Parathyroid adenoma (tissue), 2 donors: ENCODE results near the gene NHLRC1.

Experiments used
- H2AFZ ChIP-seq: fragments of 300-600 bp; sonication (generic); one replicate; pipeline ENCODE4 v1.7.0; 2017; ENCODE audit warnings: antibody characterized with exemption, mild to moderate bottlenecking
- H3K27ac ChIP-seq: fragments of 300-600 bp; sonication (generic); one replicate; pipeline ENCODE4 v1.7.0; 2017
- H3K27me3 ChIP-seq: fragments of 300-600 bp; sonication (generic); one replicate; pipeline ENCODE4 v1.7.0; 2017; ENCODE audit warnings: low read length; ENCODE audit not compliant: control insufficient read depth, insufficient read depth
- H3K36me3 ChIP-seq: fragments of 300-600 bp; sonication (generic); one replicate; pipeline ENCODE4 v1.7.0; 2017; ENCODE audit warnings: low read length; ENCODE audit not compliant: control insufficient read depth, insufficient read depth
- H3K4me1 ChIP-seq: fragments of 300-600 bp; sonication (generic); one replicate; pipeline ENCODE4 v1.7.0; 2017; ENCODE audit warnings: control low read depth
- H3K4me2 ChIP-seq: fragments of 300-600 bp; sonication (generic); one replicate; pipeline ENCODE4 v1.7.0; 2017; ENCODE audit warnings: low read length
- H3K4me3 ChIP-seq: fragments of 300-600 bp; sonication (generic); one replicate; pipeline ENCODE4 v1.7.0; 2017; ENCODE audit warnings: low read depth, low read length
- H3K79me2 ChIP-seq: fragments of 300-600 bp; sonication (generic); one replicate; pipeline ENCODE4 v1.7.0; 2017; ENCODE audit warnings: control low read depth
- H3K9ac ChIP-seq: fragments of 300-600 bp; sonication (generic); one replicate; pipeline ENCODE4 v1.7.0; 2017; ENCODE audit warnings: mild to moderate bottlenecking
- H3K9me3 ChIP-seq: fragments of 300-600 bp; sonication (generic); one replicate; pipeline ENCODE4 v1.7.0; 2017; ENCODE audit warnings: low read length; ENCODE audit not compliant: control insufficient read depth
- CTCF ChIP-seq: fragments of 300-600 bp; sonication (generic); IDR thresholded peaks from one replicate; pipeline ENCODE4 v1.7.0; 2017; ENCODE audit warnings: antibody characterized with exemption, mild to moderate bottlenecking
- donor health status: primary hyperparathyroidism.

The NHLRC1 gene

GRCh38 chr6:18107061-18107460 is 15.4 kb downstream of the NHLRC1 start:
- Histone ChIP-seq H3K27me3 (no peaks in the 10 kb centered on the region), H3K4me3 (no peak overlapping the region), H3K4me1 (no peaks in the 10 kb centered on the region), H3K27ac (no peak overlapping the region), H3K9ac (no peak overlapping the region), H3K9me3 (no peaks in the 10 kb centered on the region), H3K79me2 (no peaks in the 10 kb centered on the region), H3K36me3 (no peaks in the 10 kb centered on the region), H3K4me2 (no peak overlapping the region), H2AFZ (no peak overlapping the region)
- TF ChIP-seq CTCF: no peak

DNA sequence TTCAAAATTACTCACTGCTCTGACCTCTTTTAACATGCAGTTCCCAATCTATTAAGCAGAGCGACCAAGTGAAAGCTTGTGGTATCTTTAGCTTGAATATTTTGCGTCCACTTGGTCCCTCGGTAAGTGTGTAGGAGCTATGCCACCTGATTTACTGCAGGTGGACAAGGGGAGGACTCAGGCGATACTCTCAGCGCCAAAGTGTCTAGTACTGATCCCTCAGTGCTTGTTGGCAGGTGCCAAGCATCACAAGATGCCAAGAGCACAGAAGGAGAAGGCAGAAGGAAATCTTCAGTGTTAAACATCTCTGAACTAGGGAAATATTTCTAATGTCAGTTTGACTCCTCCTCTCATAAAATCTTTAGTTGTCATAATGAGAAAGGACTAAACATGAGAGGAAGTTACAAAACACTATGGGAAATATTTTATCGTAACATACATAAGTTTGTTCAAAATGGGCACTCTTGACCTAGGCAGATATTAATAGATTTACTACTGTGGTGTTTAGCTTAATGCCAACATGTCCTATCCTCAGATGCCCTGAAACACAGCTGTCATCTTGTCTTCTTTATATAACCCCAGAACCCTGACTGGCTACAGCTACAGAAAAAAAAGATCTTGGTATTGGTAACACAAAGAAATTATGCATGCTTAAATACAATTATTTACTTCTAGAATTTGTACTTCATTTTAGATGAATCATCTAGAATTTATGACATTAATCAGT is 19.5 kb downstream of the NHLRC1 start:
- no peak for TF ChIP-seq CTCF
- Histone ChIP-seq H3K9me3 (no peaks in the 10 kb centered on the region), H3K9ac (no peak overlapping the region), H3K4me2 (no peak overlapping the region), H3K27ac (no peak overlapping the region), H2AFZ (no peak overlapping the region), H3K4me1 (no peaks in the 10 kb centered on the region), H3K4me3 (no peak overlapping the region), H3K27me3 (no peaks in the 10 kb centered on the region), H3K36me3 (no peaks in the 10 kb centered on the region), H3K79me2 (no peaks in the 10 kb centered on the region)

- no peak for TF ChIP-seq CTCF
- no peaks in the 10 kb centered on the region for H3K79me2 ChIP-seq
- no peak overlapping the region for H2AFZ ChIP-seq
- no peaks in the 10 kb centered on the region for H3K9me3 ChIP-seq
- H3K4me1 ChIP-seq: no peaks in the 10 kb centered on the region
- no peaks in the 10 kb centered on the region for H3K27me3 ChIP-seq
- no peak overlapping the region for H3K9ac ChIP-seq
- no peak overlapping the region for H3K27ac ChIP-seq
- H3K36me3 ChIP-seq: no peaks in the 10 kb centered on the region
- H3K4me3 ChIP-seq: no peak overlapping the region
- H3K4me2 ChIP-seq: no peak overlapping the region
These were observed 20.6 kb downstream of the NHLRC1 start for GRCh38 chr6:18101873-18102272.

DNA sequence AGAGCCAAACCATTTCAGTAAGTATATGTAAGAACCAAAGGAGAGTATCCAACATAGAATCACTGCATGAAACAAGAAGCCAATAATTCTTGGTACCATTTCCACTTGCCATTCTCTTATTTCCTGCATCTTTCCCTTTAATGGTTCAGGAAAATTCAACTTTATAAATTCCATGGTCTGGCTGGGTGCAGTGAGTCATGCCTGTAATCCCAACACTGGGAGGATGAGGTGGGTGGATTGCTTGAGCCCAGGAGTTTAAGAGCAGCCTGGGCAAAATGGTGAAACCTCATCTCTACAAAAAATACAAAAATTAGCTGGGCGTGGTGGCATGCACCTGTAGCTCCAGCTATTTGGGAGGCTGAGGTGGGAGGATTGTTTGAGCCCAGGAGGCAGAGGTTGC is 21.2 kb downstream of the NHLRC1 start:
- H3K79me2 ChIP-seq: no peaks in the 10 kb centered on the region
- no peaks in the 10 kb centered on the region for H3K4me1 ChIP-seq
- H2AFZ ChIP-seq: no peak overlapping the region
- H3K36me3 ChIP-seq: no peaks in the 10 kb centered on the region
- no peak for TF ChIP-seq CTCF
- H3K4me2 ChIP-seq: no peak overlapping the region
- no peaks in the 10 kb centered on the region for H3K27me3 ChIP-seq
- H3K9me3 ChIP-seq: no peaks in the 10 kb centered on the region
- H3K4me3 ChIP-seq: no peak overlapping the region
- H3K27ac ChIP-seq: no peak overlapping the region
- no peak overlapping the region for H3K9ac ChIP-seq

- Histone ChIP-seq H3K9me3 (no peaks in the 10 kb centered on the region), H3K27me3 (no peaks in the 10 kb centered on the region)
These were observed 22.2 kb downstream of the NHLRC1 start for GRCh38 chr6:18100296-18100695.

More at GRCh38 chr6:18100296-18100695, 22.2 kb downstream of the NHLRC1 start:
- no peak overlapping the region for H3K4me2 ChIP-seq
- no peaks in the 10 kb centered on the region for H3K36me3 ChIP-seq
- H3K79me2 ChIP-seq: no peaks in the 10 kb centered on the region
- H3K4me3 ChIP-seq: no peak overlapping the region
- no peaks in the 10 kb centered on the region for H3K4me1 ChIP-seq
- H3K27ac ChIP-seq: no peak overlapping the region
- TF ChIP-seq CTCF: no peak
- no peak overlapping the region for H3K9ac ChIP-seq
- H2AFZ ChIP-seq: no peak overlapping the region
